NCI-H2029 treated with DMSO at 0.1 percent for 48 hours (cell line): ENCODE results near the gene ZBTB9.

Experiments
- DNase-seq: peaks from one replicate; lab custom pipeline; 2025; lab: John Stamatoyannopoulos, UW

The ZBTB9 gene

DNA sequence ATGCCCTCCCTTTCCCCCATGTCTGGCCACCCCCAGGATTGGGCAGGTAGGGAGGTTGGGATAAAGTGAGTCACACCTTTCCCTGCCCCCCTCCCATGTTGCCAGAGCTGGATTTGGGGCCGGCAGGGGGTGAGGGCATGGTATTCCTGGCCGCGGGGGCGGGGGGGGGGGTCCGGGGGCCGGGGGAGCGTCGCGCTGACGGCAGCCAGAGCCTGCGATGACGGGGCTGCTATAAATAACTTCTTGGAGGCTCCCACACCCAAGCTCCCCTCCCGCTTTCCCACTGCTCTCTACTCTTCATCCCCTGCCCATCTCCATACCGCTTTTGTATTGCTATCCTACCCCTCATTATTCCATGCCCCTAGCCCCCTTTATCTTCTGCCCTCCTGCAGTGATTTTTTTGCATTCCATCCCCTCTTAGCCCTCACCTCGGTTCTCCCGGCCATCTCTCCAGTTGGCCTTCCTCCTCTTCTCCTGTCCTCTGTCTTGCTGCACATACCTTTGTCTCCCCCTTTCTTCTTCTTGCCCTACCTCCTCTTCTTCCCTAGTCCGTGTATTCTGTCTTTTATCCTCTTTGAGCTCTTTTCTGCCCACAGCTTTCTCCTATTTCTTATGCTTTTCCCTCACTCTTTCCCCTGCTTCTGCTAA is 20.7 kb upstream of the ZBTB9 start:
- no peak for DNase-seq

DNA sequence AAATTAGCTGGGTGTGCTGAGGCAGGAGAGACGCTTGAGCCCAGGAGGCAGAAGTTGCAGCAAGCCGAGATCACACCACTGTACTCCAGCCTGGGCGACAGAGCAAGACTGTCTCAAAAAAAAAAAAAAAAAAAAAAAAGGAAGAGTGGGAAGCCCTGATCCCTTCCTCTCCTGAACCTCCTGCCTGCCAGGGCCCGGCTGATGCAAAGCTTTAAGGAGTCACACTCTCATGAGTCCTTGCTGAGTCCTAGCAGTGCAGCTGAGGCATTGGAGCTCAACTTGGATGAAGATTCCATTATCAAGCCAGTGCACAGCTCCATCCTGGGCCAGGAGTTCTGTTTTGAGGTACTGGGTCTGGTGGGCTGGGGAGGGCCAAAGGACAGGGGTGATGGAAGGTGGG is 19.4 kb upstream of the ZBTB9 start:
- DNase-seq: no peak

GRCh38 chr6:33437666-33438065 is 16.7 kb upstream of the ZBTB9 start:
- no peak for DNase-seq

DNA sequence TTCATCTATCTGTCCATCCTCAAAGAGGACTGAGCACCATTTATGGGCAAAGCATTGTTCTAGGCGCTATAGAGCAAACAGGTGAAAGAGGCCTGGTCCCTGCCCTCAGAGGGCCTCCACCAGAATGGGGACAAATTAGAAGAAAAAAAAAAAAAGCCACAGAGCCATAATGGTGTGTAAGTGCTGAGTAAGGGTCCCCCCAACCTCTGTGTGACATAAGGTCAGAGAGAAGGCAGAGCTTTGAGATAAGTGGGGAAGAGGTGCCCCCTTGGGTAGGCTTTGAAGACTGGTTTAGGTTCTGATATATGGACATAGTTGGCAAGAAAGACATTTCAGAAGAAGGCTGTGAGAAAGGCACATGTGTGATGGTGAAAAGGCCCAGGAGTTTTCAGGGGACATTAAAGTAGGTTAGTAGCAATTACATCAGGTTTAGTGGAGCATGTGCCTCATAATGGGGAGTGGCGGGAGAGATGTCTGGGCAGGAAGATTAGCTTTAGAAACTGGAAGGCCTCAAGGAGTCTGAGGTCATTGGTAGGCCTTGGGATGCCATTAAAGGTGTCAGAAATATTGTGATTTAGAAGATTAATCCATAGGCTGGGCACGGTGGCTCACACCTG is 15.3 kb upstream of the ZBTB9 start:
- no peak for DNase-seq

DNA sequence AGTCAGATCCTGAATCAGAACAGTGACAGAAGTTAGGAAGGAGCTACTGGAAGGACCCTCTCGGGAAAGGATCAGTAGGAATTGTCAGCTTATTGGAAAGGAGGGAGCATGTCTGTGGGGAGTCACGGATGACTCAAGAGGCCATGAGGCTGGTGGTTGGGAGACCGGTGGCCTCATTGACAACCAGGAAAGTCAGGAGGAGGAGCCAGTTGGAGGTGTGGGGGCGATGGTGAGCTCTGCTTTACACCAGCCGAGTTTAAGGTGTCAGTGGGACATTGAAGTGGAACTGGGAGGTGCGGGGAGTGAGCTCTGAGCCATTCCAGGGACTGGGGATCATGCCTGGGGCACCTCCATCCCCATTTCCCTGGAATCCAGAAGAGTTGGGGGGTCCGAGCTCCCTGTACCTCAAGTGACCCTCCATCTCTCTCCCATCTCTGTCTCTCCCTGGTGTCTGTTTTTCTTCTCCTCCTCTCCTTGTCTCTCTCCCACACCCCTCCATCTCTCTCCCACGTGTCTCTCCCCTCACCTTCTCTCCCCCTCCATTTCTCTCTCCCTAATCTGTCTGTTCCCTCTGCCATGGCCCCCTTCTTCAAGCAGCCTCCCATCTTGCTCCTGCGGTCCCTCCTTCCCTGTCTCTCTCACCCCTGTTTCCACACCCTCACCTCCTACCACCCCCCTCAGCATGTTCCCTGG is 14.3 kb upstream of the ZBTB9 start:
- no peak for DNase-seq

DNA sequence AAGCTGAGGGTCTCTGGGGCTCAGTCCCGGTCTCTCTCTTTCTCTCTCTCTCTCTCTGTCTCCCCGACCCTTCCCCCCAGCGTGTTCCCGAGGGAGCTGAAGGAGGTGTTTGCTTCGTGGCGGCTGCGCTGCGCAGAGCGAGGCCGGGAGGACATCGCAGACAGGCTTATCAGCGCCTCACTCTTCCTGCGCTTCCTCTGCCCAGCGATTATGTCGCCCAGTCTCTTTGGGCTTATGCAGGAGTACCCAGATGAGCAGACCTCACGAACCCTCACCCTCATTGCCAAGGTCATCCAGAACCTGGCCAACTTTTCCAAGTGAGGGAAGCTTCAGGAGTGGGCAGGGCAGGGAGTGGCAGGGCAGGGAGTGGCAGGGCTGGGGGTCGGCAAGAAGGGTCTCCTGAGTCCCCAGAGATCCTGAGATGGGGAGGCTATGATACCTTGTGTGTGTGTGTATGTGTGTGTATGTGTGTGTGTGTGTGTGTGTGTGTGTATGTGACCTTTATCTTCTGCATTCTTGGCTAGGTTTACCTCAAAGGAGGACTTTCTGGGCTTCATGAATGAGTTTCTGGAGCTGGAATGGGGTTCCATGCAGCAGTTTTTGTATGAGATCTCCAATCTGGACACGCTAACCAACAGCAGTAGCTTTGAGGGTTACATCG is 13.6 kb upstream of the ZBTB9 start:
- DNase-seq: no peak

DNA sequence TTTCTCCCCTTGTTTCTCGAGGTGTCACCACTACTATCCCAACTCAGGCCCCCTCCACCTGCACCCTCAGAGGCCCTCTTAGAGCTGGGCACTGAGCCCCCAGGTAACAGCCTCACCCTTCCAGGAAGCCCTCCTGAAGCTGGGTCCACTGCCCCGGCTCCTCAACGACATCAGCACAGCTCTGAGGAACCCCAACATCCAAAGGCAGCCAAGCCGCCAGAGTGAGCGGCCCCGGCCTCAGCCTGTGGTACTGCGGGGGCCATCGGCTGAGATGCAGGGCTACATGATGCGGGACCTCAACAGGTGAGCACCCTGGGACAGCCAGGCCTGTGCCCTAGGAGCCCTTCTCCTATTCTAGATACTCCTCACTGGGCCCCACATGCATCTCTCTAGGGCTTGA is 12.9 kb upstream of the ZBTB9 start:
- no peak for DNase-seq

GRCh38 chr6:33442283-33442682 is 12.1 kb upstream of the ZBTB9 start:
- no peak for DNase-seq

- DNase-seq: no peak
Measured at GRCh38 chr6:33443025-33443424, 11.4 kb upstream of the ZBTB9 start.

GRCh38 chr6:33443619-33444504 is 10.5 kb upstream of the ZBTB9 start:
- DNase-seq: no peak

DNA sequence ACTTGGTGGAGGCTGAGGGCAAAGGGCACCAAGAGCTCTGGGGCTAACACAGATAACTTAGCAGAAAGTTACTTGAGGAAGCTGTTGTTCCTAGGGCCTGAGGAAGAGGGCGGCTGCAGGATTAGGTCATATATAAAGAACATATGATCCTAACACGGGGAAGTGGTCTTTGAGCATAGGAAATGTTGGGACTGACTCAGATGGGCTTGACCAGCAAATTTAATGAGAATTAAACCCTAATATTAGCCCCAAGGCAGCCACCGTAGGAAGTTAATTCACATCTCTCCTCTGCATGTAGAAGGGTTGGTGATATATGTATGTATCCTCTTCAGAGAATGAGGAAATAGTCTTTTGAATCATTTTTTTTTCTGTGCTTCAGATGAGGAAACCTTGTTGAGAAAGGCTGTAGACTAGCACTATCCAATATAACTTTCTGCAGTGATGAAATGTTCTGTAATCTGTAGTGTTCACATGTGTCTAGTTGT is 9.2 kb upstream of the ZBTB9 start:
- no peak for DNase-seq

DNA sequence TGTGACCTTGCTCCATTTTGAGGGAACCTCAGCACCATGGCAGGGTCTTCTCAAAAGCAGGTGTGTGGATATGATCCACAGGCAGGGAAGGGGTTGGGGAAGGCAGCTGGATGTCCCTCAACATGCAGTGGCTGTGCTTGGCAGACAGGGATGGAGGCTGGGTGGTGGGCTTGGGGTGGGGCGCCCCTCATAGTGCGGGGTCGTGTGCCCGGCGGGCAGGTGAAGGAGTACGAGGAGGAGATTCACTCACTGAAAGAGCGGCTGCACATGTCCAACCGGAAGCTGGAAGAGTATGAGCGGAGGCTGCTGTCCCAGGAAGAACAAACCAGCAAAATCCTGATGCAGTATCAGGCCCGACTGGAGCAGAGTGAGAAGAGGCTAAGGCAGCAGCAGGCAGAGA is 8.0 kb upstream of the ZBTB9 start:
- DNase-seq: no peak

- no peak for DNase-seq
Measured at GRCh38 chr6:33450434-33450833, 3.9 kb upstream of the ZBTB9 start.

GRCh38 chr6:33451606-33452005 is 2.8 kb upstream of the ZBTB9 start:
- DNase-seq: no peak

GRCh38 chr6:33452496-33452895 is 1.9 kb upstream of the ZBTB9 start:
- no peak for DNase-seq

DNA sequence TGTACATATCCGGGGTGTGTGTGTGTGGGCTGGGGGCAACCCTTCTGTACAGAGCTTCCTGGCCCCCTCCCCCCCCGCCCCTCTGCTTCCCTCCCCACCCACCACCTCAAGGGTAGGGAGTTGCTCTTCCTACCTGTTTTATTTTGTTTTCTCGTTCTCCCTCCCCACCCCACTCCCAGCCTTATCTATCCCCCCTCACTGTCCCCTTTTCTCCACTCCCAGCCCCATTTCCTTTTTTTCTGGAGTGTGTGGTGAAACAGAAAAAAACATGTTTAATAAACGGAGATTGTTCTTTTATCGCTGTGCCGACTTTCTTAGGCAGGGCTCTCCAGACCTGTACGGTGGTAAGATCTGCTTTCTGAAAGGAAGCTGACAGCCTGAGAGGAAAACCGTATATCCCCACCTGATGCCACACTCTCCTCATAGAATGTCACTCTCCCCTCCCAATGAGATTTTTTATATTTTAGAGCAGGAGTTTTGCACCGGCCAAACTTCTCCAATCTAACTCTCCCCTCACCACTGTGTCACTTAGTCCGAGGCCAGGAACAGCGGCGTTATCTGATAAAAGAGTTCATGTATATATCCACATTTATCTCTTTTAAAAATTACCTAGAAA is 875 bp upstream of the ZBTB9 start:
- DNase-seq: no peak

- no peak for DNase-seq
Measured at GRCh38 chr6:33455051-33455450, 675 bp downstream of the ZBTB9 start.

DNA sequence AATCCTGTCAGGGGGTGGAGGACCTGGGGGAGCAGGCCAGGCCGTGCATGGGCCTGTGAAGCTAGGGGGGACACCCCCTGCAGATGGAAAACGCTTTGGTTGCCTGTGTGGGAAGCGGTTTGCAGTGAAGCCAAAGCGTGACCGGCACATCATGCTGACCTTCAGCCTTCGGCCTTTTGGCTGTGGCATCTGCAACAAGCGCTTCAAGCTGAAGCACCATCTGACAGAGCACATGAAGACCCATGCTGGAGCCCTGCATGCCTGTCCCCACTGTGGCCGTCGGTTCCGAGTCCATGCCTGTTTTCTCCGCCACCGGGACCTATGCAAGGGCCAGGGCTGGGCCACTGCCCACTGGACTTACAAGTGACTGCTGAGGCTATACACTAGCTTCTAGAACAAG is 1.8 kb downstream of the ZBTB9 start:
- no peak for DNase-seq

- DNase-seq: no peak
Measured at GRCh38 chr6:33458676-33459075, 4.3 kb downstream of the ZBTB9 start.

- no peak for DNase-seq
Measured at GRCh38 chr6:33459226-33459625, 4.8 kb downstream of the ZBTB9 start.

DNA sequence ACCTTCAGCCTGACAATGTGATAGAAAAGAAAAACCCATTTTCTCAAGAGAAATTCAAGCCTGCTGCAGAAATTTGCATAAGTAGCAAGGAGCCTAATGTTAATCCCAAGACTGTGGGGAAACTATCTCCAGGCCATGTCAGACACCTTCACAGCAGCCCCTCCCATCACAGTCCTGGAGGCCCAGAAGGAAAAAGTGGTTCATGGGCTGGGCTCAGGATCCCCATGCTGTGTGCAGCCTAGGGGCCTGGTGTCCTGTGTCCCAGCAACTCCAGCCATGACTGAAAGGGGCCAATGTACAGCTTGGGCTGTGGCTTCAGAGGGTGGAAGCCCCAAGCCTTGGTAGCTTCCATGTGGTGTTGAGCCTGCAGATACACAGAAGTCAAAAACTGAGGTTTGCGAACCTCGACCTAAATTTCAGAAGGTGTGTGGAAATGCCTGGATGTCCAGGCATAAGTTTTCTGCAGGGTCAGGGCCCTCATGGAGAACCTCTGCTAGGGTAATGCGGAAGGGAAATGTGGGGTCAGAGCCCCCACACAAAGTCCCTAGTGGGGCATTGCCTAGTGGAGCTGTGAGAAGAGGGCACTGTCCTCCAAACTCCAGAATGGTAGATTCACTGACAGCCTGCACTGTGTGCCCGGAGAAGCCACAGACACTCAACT is 11.8 kb downstream of the ZBTB9 start:
- no peak for DNase-seq
